GM20000 (cell line): Measurements from ENCODE around the gene KRT24.
A peak's percentile ranks its signal among the peaks of the same experiment; 100 is the strongest.

ENCODE experiments used
- DNase-seq: peaks from one replicate; pipeline ENCODE4 v3.0.0; 2012; ENCODE audit warnings: low spot score
- CTCF ChIP-seq: IDR thresholded peaks from 2 replicates; pipeline ENCODE4 v1.5.1; 2012; ENCODE audit warnings: mild to moderate bottlenecking, control low read depth; ENCODE audit errors: extremely low read depth, missing control alignments

KRT24 gene

GRCh38 chr17:40727447-40728231, 24.1 kb upstream of the KRT24 start:
- DNase-seq, result peak; percentile 33

DNA sequence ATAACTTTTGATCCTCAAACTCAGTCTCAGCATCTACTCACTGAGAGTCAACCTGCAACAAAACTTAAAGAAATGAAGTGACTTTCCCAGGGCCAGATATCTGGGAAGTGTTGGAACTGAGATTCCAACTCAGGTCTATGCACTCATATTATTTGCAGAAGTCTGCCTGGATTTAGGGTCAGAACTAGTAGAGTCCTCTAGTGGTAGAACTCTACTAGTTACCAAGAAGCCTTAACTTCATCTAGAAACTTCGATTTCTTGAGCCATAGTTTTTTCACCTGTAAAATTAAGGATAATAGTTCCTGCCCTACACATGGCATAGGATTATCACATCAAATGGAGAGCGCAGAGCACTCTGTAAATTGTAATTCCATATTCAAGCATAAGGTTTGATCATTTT, 23.4 kb upstream of the KRT24 start:
- TF ChIP-seq CTCF, result no peak
- no peak for DNase-seq

More at GRCh38 chr17:40727447-40728231, 24.1 kb upstream of the KRT24 start:
- no peak for TF ChIP-seq CTCF

DNA sequence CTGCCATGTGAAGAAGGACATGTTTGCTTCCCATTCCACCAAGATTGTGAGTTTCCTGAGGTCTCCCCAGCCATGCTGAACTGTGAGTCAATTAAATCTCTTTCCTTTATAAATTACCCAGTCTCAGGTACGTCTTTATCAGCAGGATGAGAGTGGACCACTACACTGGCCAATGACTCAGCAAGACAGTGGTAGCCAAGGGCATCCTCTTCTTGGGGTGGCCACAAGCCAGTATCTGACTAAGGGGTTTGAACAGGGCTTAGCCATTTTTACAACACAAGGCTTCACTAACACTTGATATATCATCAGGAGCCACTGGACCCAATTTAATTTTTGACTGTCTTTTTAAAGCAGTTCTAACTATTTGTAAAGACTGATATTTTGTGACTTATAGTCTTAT, 21.1 kb upstream of the KRT24 start:
- no peak for DNase-seq
- TF ChIP-seq CTCF, result no peak

DNA sequence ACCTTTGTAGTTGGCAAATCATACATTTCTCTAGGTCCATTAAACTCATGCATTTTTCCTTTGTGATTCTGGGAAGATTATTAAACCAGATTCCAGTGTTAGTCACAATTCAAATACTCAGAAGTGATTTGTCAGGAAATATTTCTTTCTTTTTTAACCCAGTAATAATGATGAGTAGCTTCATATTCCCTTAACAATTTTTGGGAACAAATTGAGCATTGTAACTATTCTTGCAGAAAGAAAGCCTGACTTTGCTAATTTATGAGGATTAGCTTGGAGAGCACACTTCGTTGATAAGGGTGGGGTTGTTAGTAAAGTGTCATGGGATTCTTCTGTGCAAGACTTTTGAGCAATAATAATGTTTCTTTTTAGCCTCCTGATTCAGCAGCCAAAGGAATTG, 18.7 kb upstream of the KRT24 start:
- no peak for TF ChIP-seq CTCF
- no peak for DNase-seq

DNA sequence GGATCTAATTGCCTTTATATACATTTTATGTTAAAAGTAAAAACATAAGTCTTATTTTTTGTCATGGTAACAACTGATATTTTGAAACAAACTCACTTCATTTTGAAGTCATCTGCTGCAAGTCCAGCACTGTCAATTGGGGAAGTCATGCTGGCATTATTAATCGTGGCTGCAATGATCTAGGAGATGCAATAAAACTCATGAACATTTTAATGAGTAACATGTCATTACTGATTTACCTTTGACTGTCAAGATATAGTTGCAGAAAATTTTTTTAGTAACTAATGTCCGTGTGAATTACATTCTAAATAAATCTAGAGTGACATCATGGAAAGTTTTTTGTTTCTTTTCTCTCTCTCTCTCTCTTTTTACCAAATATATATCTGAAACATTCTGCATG, 17.3 kb upstream of the KRT24 start:
- DNase-seq, result no peak
- TF ChIP-seq CTCF, result no peak

- DNase-seq, result no peak
- no peak for TF ChIP-seq CTCF
Measured at GRCh38 chr17:40718930-40719329, 15.4 kb upstream of the KRT24 start.

GRCh38 chr17:40717776-40718175, 14.2 kb upstream of the KRT24 start:
- no peak for TF ChIP-seq CTCF
- no peak for DNase-seq
